ENCODE results near the gene CYBA. TPM values are rescaled to one million over a fixed set of nuclear protein-coding genes. Genes with fewer than 3 reads are reported as not detected.

Gene CYBA
- total and polyA plus RNA-seq, 10 of the 15 experiments (the other 5 are each of a cell fraction or from before 2014, with no cell fraction given): 0.55 to 598 (median 258) TPM

GRCh38 chr16:88631384-88631783, 19.5 kb downstream of the CYBA start (continued):
- TF ChIP-seq TCF3 (IDR thresholded peaks at IDR 0.05; ENCODE audit: borderline replicate concordance, insufficient read depth, low read depth, low read length): no peak
- TF ChIP-seq NBN (IDR thresholded peaks at IDR 0.05): no peak
- TF ChIP-seq FOXK2 (IDR thresholded peaks at IDR 0.05): no peak
- TF ChIP-seq SRF (IDR thresholded peaks at IDR 0.05; ENCODE audit: low read depth in 2 of 2, low read length in 2 of 2): no peak
- no peak for TF ChIP-seq NFYA (IDR thresholded peaks at IDR 0.05; ENCODE audit: borderline replicate concordance, low read depth, low read length)
- TF ChIP-seq LARP7 (IDR thresholded peaks at IDR 0.05): no peak
- TF ChIP-seq JUND (IDR thresholded peaks at IDR 0.05; ENCODE audit: low read depth, low read length): no peak
- TF ChIP-seq CREB1 (IDR thresholded peaks at IDR 0.05; ENCODE audit: low read depth): no peak
- no peak for TF ChIP-seq ZNF592 (IDR thresholded peaks at IDR 0.05)
- no peak for TF ChIP-seq MEF2A (IDR thresholded peaks at IDR 0.05; ENCODE audit: insufficient read depth, low read depth, low read length)

- CTCF ChIA-PET: interaction anchor here (1.6 kb wide), 1 partner anchor 194 kb away, joined by 3 read pairs; no protein-coding TSS in a partner anchor
- BruUV-seq (replicated peaks): no TSS peak
- H4K20me1 ChIP-seq (ENCODE audit: control insufficient read depth, insufficient read depth): no peaks in the 10 kb centered on the region; the same call in 1 of the 2 replicates
- no peak overlapping the region for H3K4me3 ChIP-seq
- no peak for DNase-seq (ENCODE audit: low read depth, low spot score)
- H3K4me1 ChIP-seq (ENCODE audit: control insufficient read depth, insufficient read depth, low read length): peaks cover 16% of the 10 kb centered on the region
- RAD21 ChIA-PET (ENCODE audit: unreplicated experiment): no interaction called here
- no peaks in the 10 kb centered on the region for H3K27me3 ChIP-seq (replicated peaks in 1 of 2; ENCODE audit: control insufficient read depth in 2 of 2, insufficient read depth in 2 of 2, low read length in 1 of 2)
- H3K27ac ChIP-seq (ENCODE audit: control insufficient read depth, insufficient read depth): no peak overlapping the region
- no peak for ATAC-seq
- H3K9me3 ChIP-seq (replicated peaks; ENCODE audit: control insufficient read depth, insufficient read depth, low read length): no peaks in the 10 kb centered on the region
- peaks cover 5 to 28% of the 10 kb centered on the region in 2 experiments; a peak in 3 of 4 replicates for H3K36me3 ChIP-seq (ENCODE audit: control insufficient read depth in 2 of 2, insufficient read depth in 2 of 2, low read length in 1 of 2)
- FAIRE-seq: no peak
- no peak for TF ChIP-seq ZBED1 (IDR thresholded peaks at IDR 0.05; ENCODE audit: borderline replicate concordance)
- no peak overlapping the region for H3K9ac ChIP-seq (ENCODE audit: control insufficient read depth, insufficient read depth, low read length)
- H3K4me2 ChIP-seq (ENCODE audit: control insufficient read depth, insufficient read depth): no peak overlapping the region
- POLR2A ChIA-PET: no interaction called here
- in situ Hi-C loops (cut with MboI) (no loop called here), intact Hi-C loops (cut with micrococcal nuclease; ENCODE audit: unreplicated experiment) (no loop called here)
- H3K79me2 ChIP-seq (ENCODE audit: control insufficient read depth, insufficient read depth, low read length): no peaks in the 10 kb centered on the region
- WGBS (ENCODE audit: insufficient coverage, insufficient replicate concordance, low lambda C conversion rate, missing lambda C conversion rate): 92% methylated on average over 23 of the region's 23 CpGs
- H2AFZ ChIP-seq (ENCODE audit: control insufficient read depth, low read depth, low read length): no peak overlapping the region
- SMC1A ChIA-PET (ENCODE audit: uncharacterized antibody, unreplicated experiment): no interaction called here
Observed at GRCh38 chr16:88630941-88631340, 19.9 kb downstream of the CYBA start.

All from GM12878 (cell line).